HG02610 (cell line): ENCODE results near the gene KCTD10.
"Not testable (repeated sequence)": the region's sequence is repeated elsewhere in the genome, so short reads cannot be mapped to it uniquely, and the experiment has no call there.

Experiments
- ATAC-seq: cut with Tn5 transposase; IDR thresholded peaks from one replicate; pipeline ENCODE4 v1.9.1; 2021; ENCODE audit warnings: mild to moderate bottlenecking, moderate library complexity; ENCODE audit not compliant: unreplicated experiment

Gene KCTD10

GRCh38 chr12:109423392-109423791, 53.7 kb downstream of the KCTD10 start:
- no peak for ATAC-seq

- ATAC-seq: no peak
Observed at GRCh38 chr12:109422251-109422650, 54.8 kb downstream of the KCTD10 start.

GRCh38 chr12:109421355-109422087, 55.6 kb downstream of the KCTD10 start:
- no peak for ATAC-seq

- ATAC-seq: no peak
Observed at GRCh38 chr12:109418848-109419480, 58.1 kb downstream of the KCTD10 start.

- ATAC-seq: not testable (repeated sequence)
Observed at GRCh38 chr12:109406147-109406546, 71.0 kb downstream of the KCTD10 start.

- ATAC-seq: not testable (repeated sequence)
Observed at GRCh38 chr12:109404841-109405240, 72.3 kb downstream of the KCTD10 start.
